ENCODE measurements around the gene SORCS1. TPM values are rescaled to one million over a fixed set of nuclear protein-coding genes. Genes with fewer than 3 reads are reported as not detected.

The SORCS1 gene
- total and polyA plus RNA-seq, 2 experiments from 2014 or later, result 2.9 to 8.9 TPM

DNA sequence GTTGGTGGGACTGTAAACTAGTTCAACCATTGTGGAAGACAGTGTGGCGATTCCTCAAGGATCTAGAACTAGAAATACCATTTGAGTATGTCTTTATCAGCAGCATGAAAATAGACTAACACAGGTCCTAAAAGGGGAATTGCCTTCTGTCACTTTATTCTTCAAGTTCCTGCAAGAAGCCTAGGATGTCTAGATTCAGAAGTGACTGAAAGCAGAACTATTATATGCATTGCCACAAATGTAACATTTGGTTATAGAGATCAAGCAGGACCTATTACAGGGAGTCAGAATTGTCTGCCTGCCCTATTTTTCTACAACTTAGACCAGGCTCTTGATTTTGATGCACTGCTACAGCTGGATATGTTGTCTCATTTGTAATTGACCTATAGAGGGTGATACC is 364.7 kb downstream of the SORCS1 start (continued):
- TF ChIP-seq ZNF114 (CRISPR knock-in tag; IDR thresholded peaks at IDR 0.05) (no peak), EZH2phosphoT487 (IDR thresholded peaks at IDR 0.05; ENCODE audit: unreplicated experiment) (no peak), ZNF331 (CRISPR knock-in tag; IDR thresholded peaks at IDR 0.05; ENCODE audit: low read depth) (no peak), NANOG (IDR thresholded peaks at IDR 0.05; ENCODE audit: borderline replicate concordance) (no peak), EZH2 (IDR thresholded peaks at IDR 0.05; ENCODE audit: low read depth, unreplicated experiment) (no peak), JUNB (IDR thresholded peaks at IDR 0.05; ENCODE audit: unreplicated experiment) (no peak), CREB1 (CRISPR knock-in tag; IDR thresholded peaks at IDR 0.05; ENCODE audit: low read depth) (no peak), POLR2AphosphoS5 (IDR thresholded peaks at IDR 0.05; ENCODE audit: low read depth) (no peak)
- TF ChIP-seq, protein P1, sequence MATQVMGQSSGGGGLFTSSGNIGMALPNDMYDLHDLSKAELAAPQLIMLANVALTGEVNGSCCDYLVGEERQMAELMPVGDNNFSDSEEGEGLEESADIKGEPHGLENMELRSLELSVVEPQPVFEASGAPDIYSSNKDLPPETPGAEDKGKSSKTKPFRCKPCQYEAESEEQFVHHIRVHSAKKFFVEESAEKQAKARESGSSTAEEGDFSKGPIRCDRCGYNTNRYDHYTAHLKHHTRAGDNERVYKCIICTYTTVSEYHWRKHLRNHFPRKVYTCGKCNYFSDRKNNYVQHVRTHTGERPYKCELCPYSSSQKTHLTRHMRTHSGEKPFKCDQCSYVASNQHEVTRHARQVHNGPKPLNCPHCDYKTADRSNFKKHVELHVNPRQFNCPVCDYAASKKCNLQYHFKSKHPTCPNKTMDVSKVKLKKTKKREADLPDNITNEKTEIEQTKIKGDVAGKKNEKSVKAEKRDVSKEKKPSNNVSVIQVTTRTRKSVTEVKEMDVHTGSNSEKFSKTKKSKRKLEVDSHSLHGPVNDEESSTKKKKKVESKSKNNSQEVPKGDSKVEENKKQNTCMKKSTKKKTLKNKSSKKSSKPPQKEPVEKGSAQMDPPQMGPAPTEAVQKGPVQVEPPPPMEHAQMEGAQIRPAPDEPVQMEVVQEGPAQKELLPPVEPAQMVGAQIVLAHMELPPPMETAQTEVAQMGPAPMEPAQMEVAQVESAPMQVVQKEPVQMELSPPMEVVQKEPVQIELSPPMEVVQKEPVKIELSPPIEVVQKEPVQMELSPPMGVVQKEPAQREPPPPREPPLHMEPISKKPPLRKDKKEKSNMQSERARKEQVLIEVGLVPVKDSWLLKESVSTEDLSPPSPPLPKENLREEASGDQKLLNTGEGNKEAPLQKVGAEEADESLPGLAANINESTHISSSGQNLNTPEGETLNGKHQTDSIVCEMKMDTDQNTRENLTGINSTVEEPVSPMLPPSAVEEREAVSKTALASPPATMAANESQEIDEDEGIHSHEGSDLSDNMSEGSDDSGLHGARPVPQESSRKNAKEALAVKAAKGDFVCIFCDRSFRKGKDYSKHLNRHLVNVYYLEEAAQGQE (IDR thresholded peaks at IDR 0.05; ENCODE audit: unreplicated experiment), result no peak
- TF ChIP-seq, protein P2, sequence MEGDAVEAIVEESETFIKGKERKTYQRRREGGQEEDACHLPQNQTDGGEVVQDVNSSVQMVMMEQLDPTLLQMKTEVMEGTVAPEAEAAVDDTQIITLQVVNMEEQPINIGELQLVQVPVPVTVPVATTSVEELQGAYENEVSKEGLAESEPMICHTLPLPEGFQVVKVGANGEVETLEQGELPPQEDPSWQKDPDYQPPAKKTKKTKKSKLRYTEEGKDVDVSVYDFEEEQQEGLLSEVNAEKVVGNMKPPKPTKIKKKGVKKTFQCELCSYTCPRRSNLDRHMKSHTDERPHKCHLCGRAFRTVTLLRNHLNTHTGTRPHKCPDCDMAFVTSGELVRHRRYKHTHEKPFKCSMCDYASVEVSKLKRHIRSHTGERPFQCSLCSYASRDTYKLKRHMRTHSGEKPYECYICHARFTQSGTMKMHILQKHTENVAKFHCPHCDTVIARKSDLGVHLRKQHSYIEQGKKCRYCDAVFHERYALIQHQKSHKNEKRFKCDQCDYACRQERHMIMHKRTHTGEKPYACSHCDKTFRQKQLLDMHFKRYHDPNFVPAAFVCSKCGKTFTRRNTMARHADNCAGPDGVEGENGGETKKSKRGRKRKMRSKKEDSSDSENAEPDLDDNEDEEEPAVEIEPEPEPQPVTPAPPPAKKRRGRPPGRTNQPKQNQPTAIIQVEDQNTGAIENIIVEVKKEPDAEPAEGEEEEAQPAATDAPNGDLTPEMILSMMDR (conservative IDR thresholded peaks at IDR 0.05; ENCODE audit: low read depth in 2 of 2), result no peak

- Histone ChIP-seq H2AFZ (no peak overlapping the region), H3K4me1 (ENCODE audit: insufficient read depth) (no peaks in the 10 kb centered on the region), H3F3A (replicated peaks; ENCODE audit: low read depth) (no peaks in the 10 kb centered on the region), H3K27ac (ENCODE audit: low read depth) (no peak overlapping the region), H3K4me2 (no peak overlapping the region), H3K27me3 (ENCODE audit: insufficient read depth) (no peaks in the 10 kb centered on the region), H3K4me3 (no peak overlapping the region), H3K36me3 (ENCODE audit: insufficient read depth) (no peaks in the 10 kb centered on the region), H3K79me2 (replicated peaks; ENCODE audit: insufficient read depth) (no peaks in the 10 kb centered on the region), H3K9me2 (ENCODE audit: insufficient read depth) (no peaks in the 10 kb centered on the region), H4K20me1 (replicated peaks; ENCODE audit: insufficient read depth) (no peaks in the 10 kb centered on the region)
- Mint-ChIP-seq H3K4me3 (no peak overlapping the region), H3K4me1 (peaks cover 16% of the 10 kb centered on the region), H3K9me3 (peaks cover 7% of the 10 kb centered on the region; the same call in 2 of the 3 replicates), H3K27ac (no peak overlapping the region), H3K27me3 (ENCODE audit: insufficient read depth, low read depth, poor library complexity) (peaks cover 3% of the 10 kb centered on the region), H3K36me3 (ENCODE audit: low read depth) (peaks cover 4% of the 10 kb centered on the region; the same call in 1 of the 3 replicates)
- peak; percentile 89 for ATAC-seq
- DNase-seq (ENCODE audit: low spot score), result peak; percentile 74
- TF ChIP-seq EZH2 (IDR thresholded peaks at IDR 0.05; ENCODE audit: low read depth, unreplicated experiment) (no peak), CREB1 (CRISPR knock-in tag; IDR thresholded peaks at IDR 0.05; ENCODE audit: low read depth) (no peak), ZNF462 (CRISPR knock-in tag; IDR thresholded peaks at IDR 0.05) (no peak), ZNF114 (CRISPR knock-in tag; IDR thresholded peaks at IDR 0.05) (no peak), NANOG (IDR thresholded peaks at IDR 0.05; ENCODE audit: borderline replicate concordance) (no peak)
- TF ChIP-seq, protein P2 (conservative IDR thresholded peaks at IDR 0.05; ENCODE audit: low read depth in 2 of 2), result peak; percentile 74 to 85
These were observed 368.9 kb downstream of the SORCS1 start for GRCh38 chr10:106795619-106796018.

Data from GM23338 (cell line).